ENCODE measurements around the gene DMD.

Gene DMD

GRCh38 chrX:32451954-32452695 is 759.2 kb downstream of the DMD start:
- DNase-seq: no peak

- no peak for DNase-seq
Measured at GRCh38 chrX:32448945-32449344, 762.4 kb downstream of the DMD start.

DNA sequence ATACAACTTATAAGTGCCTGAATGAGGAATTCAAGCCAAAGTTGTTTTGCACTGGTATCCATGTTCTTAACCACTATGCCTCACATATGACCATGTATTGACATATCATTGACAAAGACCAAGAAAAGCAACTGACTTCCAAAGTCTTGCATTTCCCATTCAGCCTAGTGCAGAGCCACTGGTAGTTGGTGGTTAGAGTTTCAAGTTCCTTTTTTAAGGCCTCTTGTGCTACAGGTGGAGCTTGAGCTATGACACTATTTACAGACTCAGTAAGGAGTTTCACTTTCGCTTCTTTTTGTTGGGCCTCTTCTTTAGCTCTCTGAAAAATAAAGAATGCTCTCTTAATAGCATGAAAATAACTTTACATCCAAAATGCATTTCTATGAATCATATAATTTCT is 763.0 kb downstream of the DMD start:
- DNase-seq: no peak

- DNase-seq: no peak
Measured at GRCh38 chrX:32447640-32448039, 763.7 kb downstream of the DMD start.

- no peak for DNase-seq
Measured at GRCh38 chrX:32443841-32444240, 767.5 kb downstream of the DMD start.

DNA sequence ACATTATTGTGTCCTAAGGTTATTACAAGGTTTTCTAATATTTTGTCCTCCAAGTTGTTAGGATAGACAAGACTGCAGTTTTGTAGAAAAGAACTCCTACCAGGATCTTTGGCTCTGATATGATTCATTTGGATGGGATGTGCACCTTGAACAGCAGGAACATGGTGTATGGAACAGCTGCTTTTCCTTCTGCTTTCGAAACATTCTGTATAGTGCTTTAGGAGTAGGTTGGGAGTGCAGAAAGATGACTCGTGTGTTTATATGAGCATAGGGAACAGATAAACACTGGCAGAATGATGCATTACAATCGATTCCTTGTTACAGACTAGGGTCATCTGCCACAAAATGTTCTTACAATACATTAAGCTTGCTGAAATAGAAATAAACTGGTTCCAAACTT is 790.1 kb downstream of the DMD start:
- no peak for DNase-seq

- peak in 1 of 2 experiments; percentile 7 for DNase-seq
Measured at GRCh38 chrX:32408389-32408788, 803.0 kb downstream of the DMD start.

GRCh38 chrX:32397562-32398216 is 813.7 kb downstream of the DMD start:
- DNase-seq: no peak

- no peak for DNase-seq
Measured at GRCh38 chrX:32395878-32396277, 815.5 kb downstream of the DMD start.

- DNase-seq: no peak
Measured at GRCh38 chrX:32392655-32393054, 818.7 kb downstream of the DMD start.

DNA sequence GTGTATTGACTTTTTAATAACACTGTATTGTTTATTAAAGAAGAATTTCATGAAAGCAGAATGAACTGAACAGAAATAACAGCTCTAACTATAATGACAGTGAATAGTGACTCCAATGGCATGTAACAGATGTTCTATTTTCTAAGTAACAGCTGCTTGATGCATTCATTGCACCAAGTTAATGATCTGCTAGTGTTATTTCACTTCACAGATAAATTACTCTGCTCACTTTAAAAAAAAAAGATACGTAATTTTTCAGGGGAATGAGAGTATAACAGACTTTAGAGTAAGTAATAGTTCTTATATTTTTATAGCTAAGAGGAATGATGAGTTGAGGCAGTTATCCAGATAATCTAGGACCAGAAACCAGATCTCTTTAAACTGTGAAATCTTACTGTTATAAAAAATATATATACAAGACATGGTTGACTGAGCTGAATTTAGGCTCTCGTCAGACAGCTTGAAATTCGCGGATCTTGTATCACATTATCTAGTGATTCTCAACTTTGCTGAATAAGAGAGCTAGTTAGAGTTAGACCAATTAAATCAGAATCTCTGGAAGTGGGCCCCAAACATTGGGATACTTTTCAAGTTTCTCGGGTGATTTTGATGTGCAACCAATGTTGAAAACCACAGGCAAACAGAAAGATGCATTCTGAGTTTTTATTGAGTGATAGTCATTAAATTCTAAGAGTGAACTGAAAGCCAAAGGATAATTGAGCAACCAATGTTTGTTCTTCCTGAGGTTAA is 840.7 kb downstream of the DMD start:
- no peak for DNase-seq

GRCh38 chrX:32293962-32294700 is 917.2 kb downstream of the DMD start:
- DNase-seq: no peak

DNA sequence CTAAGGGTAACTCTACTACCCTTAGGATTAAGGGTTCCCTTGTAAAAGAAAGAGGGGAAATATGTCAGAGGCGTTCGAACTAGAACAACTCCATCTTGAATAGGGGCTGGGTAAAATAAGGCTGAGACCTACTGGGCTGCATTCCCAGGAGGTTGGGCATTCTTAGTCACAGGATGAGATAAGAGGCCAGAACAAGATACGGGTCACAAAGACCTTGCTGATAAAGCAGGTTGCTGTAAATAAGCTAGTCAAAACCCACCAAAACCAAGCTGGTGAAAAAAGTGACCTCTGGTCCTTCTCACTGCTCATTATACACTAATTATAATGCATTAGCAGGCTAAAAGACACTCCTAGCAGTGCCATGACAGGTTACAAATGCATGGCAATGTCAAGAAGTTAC is 922.0 kb downstream of the DMD start:
- DNase-seq: no peak

DNA sequence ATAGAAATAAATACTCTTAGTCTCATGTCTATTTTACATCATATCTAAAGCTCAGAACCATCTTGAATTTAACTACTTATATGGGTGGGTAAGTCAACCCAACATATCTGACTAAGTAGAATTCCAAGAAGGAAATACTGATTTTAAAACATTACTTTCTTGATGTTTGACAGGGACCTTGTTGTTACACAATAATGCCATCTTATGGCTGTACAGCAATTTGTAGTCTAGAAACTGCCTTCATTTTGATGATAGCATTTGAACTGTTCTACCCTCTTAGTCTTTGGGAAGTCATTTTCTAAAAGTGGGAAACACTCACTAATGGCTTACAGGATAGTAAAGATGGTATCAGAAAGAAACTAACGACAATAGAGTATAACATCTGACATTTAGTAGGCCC is 929.5 kb downstream of the DMD start:
- no peak for DNase-seq

DNA sequence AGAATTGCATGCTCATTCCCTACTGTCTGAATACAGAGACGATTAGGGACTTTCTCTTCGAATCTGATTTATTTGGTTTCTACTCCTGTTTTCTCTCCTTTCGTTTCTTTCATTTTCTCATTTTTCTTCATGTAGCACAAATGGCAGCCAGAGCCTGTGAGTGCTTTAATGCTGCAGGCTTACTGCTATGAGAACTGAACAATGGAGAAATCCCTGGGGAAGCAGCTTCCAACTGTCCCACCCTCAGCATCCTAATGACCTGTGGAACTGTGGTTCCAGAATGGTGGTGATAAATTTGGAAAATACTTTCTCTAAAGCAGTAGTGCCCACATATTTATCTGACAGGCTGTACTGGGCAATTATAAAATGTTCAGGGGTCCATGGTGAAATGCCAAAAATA is 930.4 kb downstream of the DMD start:
- DNase-seq: no peak

DNA sequence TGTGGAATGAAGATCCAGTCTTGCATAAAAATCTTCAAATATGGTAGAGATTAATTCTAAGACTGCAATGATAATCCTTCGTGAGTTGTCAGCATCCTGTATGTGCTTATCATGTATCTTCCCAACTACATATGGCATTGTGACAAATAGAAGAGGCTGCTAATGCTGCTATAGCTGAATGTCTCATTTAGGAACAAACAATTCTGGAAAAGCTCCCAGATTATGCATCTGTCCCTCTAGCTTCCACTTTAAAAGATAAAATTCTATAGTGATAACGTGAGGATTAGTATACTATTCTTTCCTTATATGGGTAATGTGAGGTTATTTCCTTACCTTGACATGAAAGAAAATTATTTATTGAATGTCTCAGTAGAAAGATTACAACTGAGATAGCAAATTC is 930.9 kb downstream of the DMD start:
- no peak for DNase-seq

DNA sequence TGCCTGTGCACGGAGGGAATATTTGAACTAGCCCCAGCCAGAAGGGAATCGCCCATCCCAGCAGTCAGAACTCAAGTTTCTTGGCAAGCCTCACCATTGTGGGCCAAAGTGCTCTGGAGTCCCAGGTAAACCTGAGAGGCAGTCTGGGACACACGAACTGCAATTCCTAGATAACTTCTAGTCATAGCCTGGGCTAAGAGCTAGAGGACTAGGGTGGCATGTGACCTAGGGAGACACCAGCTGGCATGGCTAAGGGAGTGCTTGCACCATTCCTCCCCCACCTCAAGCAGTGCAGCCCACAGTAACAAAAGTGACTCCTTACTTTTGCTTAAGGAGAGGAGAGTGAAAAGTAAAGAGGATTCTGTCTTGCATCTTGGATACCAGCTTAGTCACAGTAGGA is 935.2 kb downstream of the DMD start:
- DNase-seq: no peak

DNA sequence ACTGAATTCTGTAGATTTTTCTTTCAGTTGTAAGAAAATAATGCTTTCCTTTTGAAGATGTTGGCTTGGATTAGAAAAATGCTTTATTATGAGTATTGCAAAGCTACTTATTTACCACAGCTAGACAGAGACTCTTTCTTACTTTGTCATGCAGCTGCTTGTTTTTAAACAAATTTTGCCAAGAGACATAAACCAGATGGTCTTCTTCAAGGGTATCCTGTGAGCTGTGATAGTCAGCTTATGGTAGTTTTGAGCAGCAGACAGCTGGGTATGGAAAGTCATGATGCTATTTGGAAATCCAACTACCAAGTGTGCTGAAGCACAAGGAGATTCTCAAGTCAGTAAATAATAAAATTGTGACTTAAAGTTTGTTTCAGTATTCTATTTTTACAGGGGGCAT is 941.5 kb downstream of the DMD start:
- DNase-seq: no peak

DNA sequence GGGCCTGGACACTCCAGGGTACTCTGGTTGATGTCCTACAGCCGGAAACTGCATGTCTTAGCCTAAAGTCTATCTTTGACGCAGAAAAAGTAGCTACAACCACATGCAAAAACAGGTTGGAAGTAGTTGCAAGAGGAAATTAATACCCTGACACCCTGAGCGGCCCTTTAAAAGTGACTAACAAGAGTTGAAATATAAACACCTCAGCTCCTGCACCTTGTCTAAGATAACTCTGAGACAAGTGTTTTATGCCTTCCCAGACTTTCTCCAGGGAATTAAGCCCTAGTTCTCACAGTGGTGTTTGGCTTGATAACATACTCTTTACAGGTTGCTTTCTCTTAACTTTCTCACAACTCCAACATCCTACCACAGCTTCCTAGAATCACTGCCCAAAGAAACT is 943.1 kb downstream of the DMD start:
- no peak for DNase-seq

DNA sequence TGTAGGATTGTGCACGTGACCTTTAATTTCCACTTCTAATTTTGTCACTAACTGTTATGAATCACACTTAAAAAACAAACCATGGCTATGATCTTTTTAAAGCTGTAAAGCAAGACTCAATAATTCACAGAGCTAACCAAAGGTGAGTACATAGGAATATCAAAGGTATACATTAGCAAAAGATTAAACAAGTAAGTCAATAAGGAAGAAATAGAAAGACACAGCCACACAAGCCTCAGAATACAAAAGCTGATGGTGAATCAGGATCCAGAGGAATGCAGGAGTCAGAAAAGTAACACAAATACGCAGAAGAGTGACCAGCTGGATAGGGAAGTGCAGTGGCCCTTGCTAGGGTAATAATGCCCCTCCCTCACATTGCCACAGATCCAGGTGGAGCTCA is 943.6 kb downstream of the DMD start:
- no peak for DNase-seq

- DNase-seq: peak; percentile 22 to 60
Measured at GRCh38 chrX:32246675-32247074, 964.7 kb downstream of the DMD start.

DNA sequence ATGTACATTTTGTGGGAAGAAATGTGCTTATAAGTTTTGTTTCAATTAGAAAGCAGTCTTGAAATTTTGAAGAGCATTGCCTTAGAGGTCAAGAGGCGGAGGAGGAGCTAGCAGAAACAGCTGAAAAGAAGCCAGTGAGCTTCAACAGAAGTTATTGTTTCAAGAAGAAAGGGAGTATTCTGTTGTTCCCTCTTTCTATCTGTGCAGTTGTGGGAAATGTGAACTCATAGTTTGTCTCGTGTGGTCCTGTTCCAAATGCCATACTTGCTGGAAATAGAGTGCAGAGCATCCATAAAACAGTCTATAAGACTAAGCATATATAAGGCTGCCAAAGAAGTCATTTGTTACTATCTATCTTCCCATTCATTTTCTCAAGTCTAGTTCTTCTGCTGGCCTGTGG is 1015.7 kb downstream of the DMD start:
- DNase-seq: no peak

DNA sequence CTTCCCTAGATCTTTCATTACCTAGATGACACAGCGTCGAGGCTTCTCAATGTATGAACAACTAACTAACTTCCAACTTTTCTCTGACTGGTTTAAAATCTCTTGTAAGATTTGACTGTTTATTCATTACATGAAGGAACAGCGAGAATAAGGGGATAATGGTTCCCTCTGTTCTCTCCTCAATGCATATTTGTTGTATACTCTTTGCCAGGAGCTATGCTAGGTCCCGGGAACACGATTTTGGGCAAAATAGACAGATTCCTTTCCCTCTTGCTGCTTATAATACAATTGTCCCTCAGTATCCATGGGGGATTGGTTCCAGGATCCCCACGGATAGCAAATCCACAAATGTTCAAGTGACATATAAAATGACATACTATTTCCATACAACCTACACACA is 1020.0 kb downstream of the DMD start:
- no peak for DNase-seq

Data from NCI-H2081 (cell line).